ENCODE measurements around the gene DHX32. TPM values are rescaled to one million over a fixed set of nuclear protein-coding genes. Genes with fewer than 3 reads are reported as not detected.

DHX32 gene
- polyA plus RNA-seq, 6 donors from 2014 or later, result 10.8 to 19.3 (median 16.7) TPM

DNA sequence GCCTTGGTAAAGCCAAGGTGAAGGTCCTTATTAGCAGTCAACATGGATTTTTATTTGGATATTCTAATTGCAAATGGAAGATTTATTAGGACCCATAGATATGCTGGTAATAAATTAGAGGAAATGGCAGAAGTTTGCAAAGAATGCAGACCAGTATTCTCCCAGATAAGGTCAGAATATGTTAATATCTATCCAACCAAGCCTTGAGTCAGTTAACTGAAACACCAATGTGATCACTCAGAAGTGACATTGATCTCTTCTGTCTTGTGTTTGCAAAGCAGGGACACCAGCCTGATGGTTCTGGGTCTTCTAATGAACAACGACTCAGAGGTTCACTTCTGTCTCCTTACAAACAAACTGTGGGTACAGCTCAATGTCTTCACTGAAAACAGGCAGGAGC lies 79.5 kb downstream of the DHX32 start:
- Mint-ChIP-seq H3K27ac (no peak overlapping the region), H3K36me3 (peaks cover 13 to 16% of the 10 kb centered on the region in 2 donors), H3K4me3 (no peak overlapping the region), H3K4me1 (no peaks in the 10 kb centered on the region), H3K9me3 (no peaks in the 10 kb centered on the region), H3K27me3 (no peaks in the 10 kb centered on the region)
- DNase-seq (no peak), ATAC-seq (ENCODE audit: low read depth in 2 of 2) (no peak)

DNA sequence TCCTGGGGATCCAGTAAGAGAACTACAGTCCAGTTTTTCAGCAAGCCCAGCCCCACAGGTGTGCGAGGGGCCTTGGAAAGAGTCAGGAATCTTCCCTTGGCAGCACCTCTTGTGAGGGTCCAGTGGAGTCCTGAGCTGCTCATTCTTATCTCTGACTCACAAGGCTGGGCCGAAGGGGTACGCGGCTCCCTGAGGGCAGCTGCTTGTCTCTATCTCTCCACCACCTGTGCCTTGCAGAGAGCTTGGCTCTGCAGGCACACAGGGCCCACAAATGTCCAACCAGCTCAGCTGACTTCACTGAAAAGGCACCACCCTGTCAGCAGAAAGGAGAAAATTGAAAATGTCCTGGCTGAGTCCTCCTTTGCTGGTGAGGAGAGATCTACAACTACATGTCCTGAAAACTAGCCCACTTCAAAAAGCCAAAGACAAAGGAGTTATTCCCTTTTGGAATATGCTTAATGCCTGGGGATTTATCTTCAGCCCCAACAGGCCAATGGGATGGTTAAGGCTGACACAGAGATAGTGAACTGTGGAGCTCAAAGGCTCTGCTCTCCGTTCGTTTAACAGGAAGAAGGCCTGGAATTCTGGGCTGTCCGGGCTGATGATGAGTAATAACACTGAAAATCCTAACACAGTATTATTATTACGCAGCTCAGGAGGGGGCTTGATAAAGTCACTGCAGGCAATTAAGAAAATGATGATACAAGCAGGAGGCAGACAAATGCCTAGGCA lies 81.5 kb downstream of the DHX32 start:
- Mint-ChIP-seq H3K27me3 (no peaks in the 10 kb centered on the region), H3K4me3 (no peak overlapping the region), H3K27ac (peak overlapping the region in 1 of 6 donors; percentile 3), H3K4me1 (no peaks in the 10 kb centered on the region), H3K36me3 (peaks cover 7 to 18% of the 10 kb centered on the region in 2 donors), H3K9me3 (no peaks in the 10 kb centered on the region)
- DNase-seq (no peak), ATAC-seq (ENCODE audit: low read depth in 2 of 2) (no peak)

DNA sequence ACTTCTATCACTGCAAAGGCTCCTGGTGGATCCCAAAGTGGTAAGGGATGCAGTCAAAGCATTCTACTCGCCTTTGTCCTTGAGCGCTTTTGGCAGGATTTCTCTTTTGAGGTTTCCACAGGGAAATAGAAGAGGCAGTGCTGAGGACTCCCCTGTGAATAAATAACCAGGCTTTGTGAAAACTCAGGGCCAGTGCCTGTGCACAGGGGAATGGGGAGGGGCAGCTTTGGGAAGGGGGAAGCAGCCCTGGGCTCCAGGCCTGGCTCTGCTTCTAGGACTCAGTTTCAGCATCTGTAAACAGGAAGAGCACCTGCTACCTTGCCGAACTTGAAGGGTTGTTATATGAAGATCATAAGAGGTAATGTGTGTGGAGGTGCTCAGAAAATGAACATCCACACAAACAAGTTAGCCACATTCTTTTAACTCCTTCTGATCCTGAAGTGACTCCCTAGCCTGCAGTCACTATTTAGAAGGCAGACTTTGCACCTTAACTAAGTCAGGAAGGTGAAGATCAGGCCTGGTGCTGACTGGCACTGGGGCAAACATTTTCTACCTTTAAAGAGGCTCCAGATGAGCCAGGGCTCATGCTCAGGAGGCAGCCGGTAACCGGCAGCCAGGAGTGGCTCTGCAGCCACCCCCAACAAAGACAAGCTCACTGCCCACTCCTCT lies 83.0 kb downstream of the DHX32 start:
- peaks cover 19 to 27% of the 10 kb centered on the region in 2 donors for H3K36me3 Mint-ChIP-seq
- DNase-seq (no peak), ATAC-seq (ENCODE audit: low read depth in 2 of 2) (no peak)
- H3K27me3 Mint-ChIP-seq, result no peaks in the 10 kb centered on the region
- no peak overlapping the region for H3K4me3 Mint-ChIP-seq
- no peaks in the 10 kb centered on the region for H3K4me1 Mint-ChIP-seq
- H3K27ac Mint-ChIP-seq, result no peak overlapping the region
- H3K9me3 Mint-ChIP-seq, result no peaks in the 10 kb centered on the region

DNA sequence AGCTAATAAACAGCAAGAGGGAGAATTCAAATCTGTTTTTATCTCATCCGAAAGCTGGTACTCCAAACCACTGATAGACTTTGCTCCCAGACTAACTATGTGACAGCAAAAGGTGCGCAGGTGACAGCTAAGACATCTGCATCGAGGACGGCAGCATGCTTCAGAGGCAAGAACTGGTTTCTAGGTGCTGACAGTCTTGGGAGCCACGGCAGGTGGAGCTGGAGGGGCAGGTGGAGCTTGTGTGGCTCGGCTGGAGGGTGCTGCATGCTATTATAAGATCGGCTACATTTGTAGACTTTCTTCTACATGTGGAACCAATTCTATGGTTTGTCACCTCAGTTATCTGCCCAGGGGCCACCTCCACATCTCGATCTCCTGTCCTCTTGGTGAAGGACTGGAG lies 83.7 kb downstream of the DHX32 start:
- H3K36me3 Mint-ChIP-seq, result peaks cover 19 to 30% of the 10 kb centered on the region in 2 donors
- no peaks in the 10 kb centered on the region for H3K4me1 Mint-ChIP-seq

DNA sequence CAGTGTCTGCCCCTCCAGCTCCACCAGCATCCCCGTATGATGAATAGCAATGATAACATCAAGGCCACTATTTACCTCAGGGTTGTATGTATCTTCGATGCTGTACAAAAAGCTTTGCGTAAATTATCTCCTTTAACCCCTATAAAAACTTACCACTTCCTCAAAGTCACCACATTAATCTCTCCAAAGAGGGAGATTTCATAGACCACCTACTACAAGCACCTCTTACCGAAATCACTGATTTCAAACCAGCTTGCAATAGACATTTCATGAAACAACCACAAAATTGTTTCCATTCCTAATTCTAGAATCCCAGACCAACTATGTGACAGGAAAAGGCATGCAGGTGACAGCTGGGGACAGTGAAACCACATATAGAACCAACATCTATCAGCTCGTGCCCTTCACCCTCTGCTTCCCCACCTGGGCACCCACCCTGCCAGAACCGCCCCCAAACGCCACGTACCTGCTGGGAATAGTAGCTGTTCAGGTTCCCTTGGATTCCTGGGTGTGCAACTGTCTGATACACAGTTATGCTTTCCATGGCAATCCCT lies 85.4 kb downstream of the DHX32 start:
- H3K4me3 Mint-ChIP-seq, result no peak overlapping the region
- DNase-seq, result no peak
- peaks cover 19 to 38% of the 10 kb centered on the region in 2 donors for H3K36me3 Mint-ChIP-seq
- no peaks in the 10 kb centered on the region for H3K9me3 Mint-ChIP-seq
- H3K27me3 Mint-ChIP-seq, result no peaks in the 10 kb centered on the region
- H3K4me1 Mint-ChIP-seq, result no peaks in the 10 kb centered on the region
- ATAC-seq (ENCODE audit: low read depth in 2 of 2), result no peak
- no peak overlapping the region for H3K27ac Mint-ChIP-seq

More for the DNA sequence above, 83.7 kb downstream of the DHX32 start:
- ATAC-seq (ENCODE audit: low read depth in 2 of 2) (no peak), DNase-seq (no peak)
- H3K9me3 Mint-ChIP-seq, result no peaks in the 10 kb centered on the region
- H3K4me3 Mint-ChIP-seq, result no peak overlapping the region
- H3K27me3 Mint-ChIP-seq, result no peaks in the 10 kb centered on the region
- no peak overlapping the region for H3K27ac Mint-ChIP-seq

DNA sequence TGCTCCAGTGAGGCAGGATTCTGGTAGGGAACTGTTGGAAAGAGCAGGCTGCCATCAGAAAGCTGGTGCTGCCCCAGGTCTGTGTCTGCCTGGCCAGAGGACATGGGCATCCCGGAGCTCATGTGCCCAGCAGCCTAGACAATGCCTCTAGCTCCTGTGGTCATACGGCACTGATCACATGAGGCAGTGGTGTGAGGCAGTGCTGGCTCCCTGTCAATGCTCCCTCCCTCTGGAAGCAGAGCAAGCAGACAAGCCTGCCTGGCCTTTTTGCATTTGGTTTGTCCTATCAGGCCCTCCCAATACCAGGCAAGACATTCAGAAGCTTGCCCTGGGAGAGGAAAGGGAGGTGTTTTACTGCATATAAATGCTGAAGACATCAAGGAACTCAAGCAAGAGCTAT lies 86.0 kb downstream of the DHX32 start:
- Mint-ChIP-seq H3K4me1 (no peaks in the 10 kb centered on the region), H3K27me3 (no peaks in the 10 kb centered on the region), H3K36me3 (peaks cover 22 to 39% of the 10 kb centered on the region in 2 donors), H3K4me3 (no peak overlapping the region), H3K27ac (no peak overlapping the region), H3K9me3 (no peaks in the 10 kb centered on the region)
- DNase-seq (no peak), ATAC-seq (ENCODE audit: low read depth in 2 of 2) (no peak)

DNA sequence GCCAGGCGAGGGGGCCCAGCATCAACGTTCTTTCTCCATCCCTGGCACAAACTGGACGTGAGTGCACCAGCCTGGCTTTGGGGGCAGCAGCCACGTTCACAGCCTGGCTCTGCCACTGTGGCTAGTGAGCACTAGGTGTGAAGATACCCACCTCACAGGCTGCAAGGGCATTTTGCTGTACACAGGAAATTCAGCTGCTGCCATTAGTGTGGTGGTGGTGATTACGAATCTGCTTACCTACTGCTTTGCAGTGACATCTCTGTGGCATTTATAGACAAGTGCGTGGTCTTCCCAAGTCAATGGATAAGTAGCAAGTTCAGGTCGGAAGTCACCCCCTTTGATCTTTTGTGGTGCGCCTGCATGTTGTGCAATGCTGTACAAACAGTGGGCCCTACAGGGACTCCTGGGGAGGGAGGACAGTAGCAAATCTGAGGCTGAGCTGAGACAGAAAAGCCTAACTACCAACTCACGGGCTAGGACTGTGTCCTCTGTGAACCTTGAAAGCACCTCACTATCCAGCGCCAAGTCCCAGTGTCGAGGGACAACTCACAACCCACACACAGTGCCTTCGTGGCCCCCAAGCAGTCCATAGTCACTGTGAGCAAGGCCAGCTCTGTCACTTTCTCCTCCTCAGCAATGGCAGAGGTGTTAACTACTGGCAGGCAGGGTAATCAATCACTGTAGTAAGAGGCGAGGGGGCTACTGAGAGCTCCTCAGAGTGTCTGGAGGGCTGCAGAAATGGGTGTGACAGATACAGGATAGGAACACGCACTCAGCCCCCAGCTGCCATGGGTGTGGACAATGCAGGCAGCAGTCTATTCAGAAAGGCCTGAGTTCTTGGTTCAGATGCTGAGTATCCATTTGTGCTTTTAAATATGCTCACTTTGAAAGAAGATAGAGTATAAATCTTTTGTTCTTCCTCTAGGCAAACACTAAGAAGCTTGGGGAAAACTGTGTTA lies 88.5 kb downstream of the DHX32 start:
- H3K36me3 Mint-ChIP-seq, result peaks cover 26 to 41% of the 10 kb centered on the region in 2 donors
- peak overlapping the region in 1 of 6 donors; percentile 24 for H3K27ac Mint-ChIP-seq
- H3K27me3 Mint-ChIP-seq, result no peaks in the 10 kb centered on the region
- ATAC-seq (ENCODE audit: low read depth in 2 of 2), result no peak
- H3K4me1 Mint-ChIP-seq, result no peaks in the 10 kb centered on the region
- no peak for DNase-seq
- H3K4me3 Mint-ChIP-seq, result no peak overlapping the region
- no peaks in the 10 kb centered on the region for H3K9me3 Mint-ChIP-seq

DNA sequence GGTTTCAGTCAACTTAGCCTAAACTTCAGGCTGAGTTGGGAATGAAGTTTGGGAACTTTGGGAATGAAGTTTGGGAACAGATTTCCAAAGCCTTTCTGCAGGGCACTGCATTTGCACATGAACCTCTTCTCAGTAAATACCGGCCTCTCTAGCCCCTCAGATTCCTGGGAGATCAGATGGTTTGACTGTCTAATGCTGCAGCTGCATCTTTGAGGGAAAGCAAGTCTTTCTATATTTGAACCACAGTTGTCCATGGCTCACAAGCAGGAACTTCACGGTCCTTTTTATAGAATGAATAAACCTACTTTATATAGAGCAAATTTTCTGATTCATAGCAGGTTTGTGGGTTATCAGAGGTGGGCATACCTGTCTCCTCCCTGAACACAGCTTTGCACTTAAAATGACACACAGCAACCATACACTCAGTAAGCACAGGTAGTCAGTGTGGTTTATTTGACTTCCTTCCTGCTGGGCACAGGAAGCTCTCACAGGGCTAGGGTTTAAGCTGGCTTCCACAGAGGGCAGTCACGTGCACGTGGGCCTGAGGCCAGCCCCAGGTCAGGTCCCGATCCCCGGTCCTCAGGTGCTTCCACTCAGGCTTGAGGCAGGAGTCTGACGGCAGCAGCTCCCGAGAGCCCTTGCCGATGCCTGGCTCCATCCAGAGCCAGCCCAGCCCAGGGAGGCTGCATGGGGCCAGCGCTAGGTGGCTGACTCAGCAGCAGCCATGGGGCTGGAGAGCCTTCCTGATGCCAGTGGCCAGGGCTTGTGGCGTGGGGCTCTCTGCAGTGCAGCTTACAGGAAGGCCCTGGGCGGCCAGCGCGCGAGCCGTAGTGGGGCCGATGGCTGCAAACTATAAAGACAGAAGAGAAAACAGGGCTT lies 92.7 kb downstream of the DHX32 start:
- Mint-ChIP-seq H3K27ac (peak overlapping the region in 2 of 6 donors; percentile 30 to 49), H3K27me3 (no peaks in the 10 kb centered on the region), H3K9me3 (no peaks in the 10 kb centered on the region), H3K36me3 (peaks cover 8 to 31% of the 10 kb centered on the region in 2 donors), H3K4me3 (no peak overlapping the region), H3K4me1 (peaks cover 0 to 2% (median 0%) of the 10 kb centered on the region in 3 donors)
- ATAC-seq (ENCODE audit: low read depth in 2 of 2) (no peak), DNase-seq (no peak)

Other genes starting within 250 kb of the DHX32 start
- not detected for gene TEX36, start 198.1 kb downstream of the DHX32 start, polyA plus RNA-seq (ENCODE audit: low read depth in 6 of 6)
- gene EDRF1, start 161.6 kb downstream of the DHX32 start, polyA plus RNA-seq (ENCODE audit: low read depth in 6 of 6), result 10 to 100 TPM; 10.7 to 16.8 (median 14.0) TPM
- gene MMP21, start 105.5 kb downstream of the DHX32 start, polyA plus RNA-seq (ENCODE audit: low read depth in 6 of 6), result not detected
- gene UROS, start 58.0 kb downstream of the DHX32 start, polyA plus RNA-seq (ENCODE audit: low read depth in 6 of 6), result 10 to 100 TPM; 54.1 to 73.5 (median 56.1) TPM
- 100 to 1,000 TPM in 1 of 6 donors, 10 to 100 TPM in 5; 73.7 to 109 (median 85.7) TPM for gene BCCIP, start 57.7 kb downstream of the DHX32 start, polyA plus RNA-seq (ENCODE audit: low read depth in 6 of 6)
- gene FANK1, start 15.3 kb upstream of the DHX32 start, polyA plus RNA-seq (ENCODE audit: low read depth in 6 of 6), result not detected